Activated naive CD4-positive, alpha-beta T cell treated with anti-CD3 and anti-CD28 coated beads, Interleukin-2, amount 10 ng/mL, durations not matched to agents 7 days and 5 days (primary cell): ENCODE measurements around the gene UGT2A1.

Experiments used
- CTCF ChIA-PET: fragments of 350-600 bp; sonication (Branson Sonifier 250); formaldehyde crosslinking; loops from one replicate; lab custom pipeline; 2021; ENCODE audit warnings: antibody characterized with exemption; lab: Charles Lee
- DNase-seq: peaks from one replicate; pipeline ENCODE4 v3.0.0-alpha.2; 2020
- H3K27ac Mint-ChIP-seq: one replicate; pipeline ENCODE4 v1.8.0; 2021; ENCODE audit warnings: mild to moderate bottlenecking, moderate library complexity, mixed read lengths
- H3K27me3 Mint-ChIP-seq: one replicate; pipeline ENCODE4 v1.8.0; 2021; ENCODE audit warnings: mild to moderate bottlenecking, mixed read lengths
- H3K36me3 Mint-ChIP-seq: one replicate; pipeline ENCODE4 v1.8.0; 2021; ENCODE audit warnings: mixed read lengths
- H3K4me1 Mint-ChIP-seq: one replicate; pipeline ENCODE4 v1.8.0; 2021; ENCODE audit warnings: mixed read lengths
- H3K4me3 Mint-ChIP-seq: one replicate; pipeline ENCODE4 v1.8.0; 2021; ENCODE audit warnings: mild to moderate bottlenecking, moderate library complexity, mixed read lengths
- H3K9me3 Mint-ChIP-seq: one replicate; pipeline ENCODE4 v1.8.0; 2021; ENCODE audit warnings: mixed read lengths

The UGT2A1 gene

GRCh38 chr4:69640289-69640688, 12.8 kb downstream of the UGT2A1 start:
- CTCF ChIA-PET = no interaction called here

DNA sequence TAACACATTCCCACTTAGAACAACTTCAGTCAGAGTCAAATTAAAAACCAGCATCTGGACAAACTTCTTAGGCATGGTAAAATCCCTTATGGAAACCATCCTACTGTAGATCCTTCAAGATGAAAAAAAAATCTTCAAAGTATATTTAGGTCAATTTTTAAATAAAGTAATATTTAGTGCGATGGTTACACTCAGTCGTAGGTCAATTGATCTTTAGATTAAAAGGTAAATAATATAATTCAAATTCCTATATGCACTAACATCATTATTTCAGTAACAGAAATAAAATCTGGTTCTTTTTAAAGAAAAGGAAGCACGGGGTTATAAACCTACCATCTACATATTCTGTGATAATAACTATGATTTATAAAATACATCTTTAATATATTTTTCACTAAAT, 13.5 kb downstream of the UGT2A1 start, which contains the start of gene UGT2A2:
UGT2A2 (minus strand) TSS at position 101 of the 400 bp plus-strand sequence; CDS start at position 99, 2 bp downstream.
- DNase-seq = no peak
- CTCF ChIA-PET = no interaction called here
- Mint-ChIP-seq H3K4me3 (no peak within 1 kb of the TSS), H3K4me1 (no peaks in the 10 kb centered on the region), H3K36me3 (no peaks in the 10 kb centered on the region), H3K27ac (no peak within 1 kb of the TSS), H3K27me3 (no peaks in the 10 kb centered on the region), H3K9me3 (no peaks in the 10 kb centered on the region)

More at GRCh38 chr4:69640289-69640688, 12.8 kb downstream of the UGT2A1 start:
- no peaks in the 10 kb centered on the region for H3K4me1 Mint-ChIP-seq
- H3K9me3 Mint-ChIP-seq = no peaks in the 10 kb centered on the region
- H3K36me3 Mint-ChIP-seq = no peaks in the 10 kb centered on the region
- DNase-seq = no peak
- no peak overlapping the region for H3K27ac Mint-ChIP-seq
- H3K27me3 Mint-ChIP-seq = no peaks in the 10 kb centered on the region
- no peak overlapping the region for H3K4me3 Mint-ChIP-seq

- CTCF ChIA-PET = no interaction called here
- Mint-ChIP-seq H3K4me1 (no peaks in the 10 kb centered on the region), H3K4me3 (no peak overlapping the region), H3K9me3 (peaks cover 3% of the 10 kb centered on the region), H3K27me3 (no peaks in the 10 kb centered on the region), H3K36me3 (no peaks in the 10 kb centered on the region), H3K27ac (no peak overlapping the region)
- no peak for DNase-seq
These were observed 35.9 kb downstream of the UGT2A1 start for GRCh38 chr4:69617083-69617694.

DNA sequence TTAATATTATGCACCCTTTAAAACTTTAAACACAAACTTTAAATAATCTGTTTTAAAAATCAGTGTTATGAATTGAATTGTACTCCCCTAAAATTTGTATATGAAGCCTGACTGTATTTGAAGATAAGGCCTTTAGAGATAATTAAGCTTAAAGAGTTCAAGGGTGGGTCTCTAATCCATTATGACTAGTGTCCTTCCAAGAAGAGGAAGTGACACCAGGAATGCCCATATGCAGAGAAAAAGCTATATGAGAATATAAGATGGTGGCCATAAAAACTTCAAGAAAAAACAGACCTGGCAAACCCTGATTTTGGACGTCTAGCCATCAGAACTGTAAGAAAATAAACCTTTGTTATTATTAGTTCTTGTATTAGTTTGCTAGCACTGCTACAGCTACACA, 42.6 kb downstream of the UGT2A1 start:
- Mint-ChIP-seq H3K4me1 (no peaks in the 10 kb centered on the region), H3K27ac (no peak overlapping the region), H3K27me3 (no peaks in the 10 kb centered on the region), H3K4me3 (no peak overlapping the region), H3K9me3 (peaks cover 1% of the 10 kb centered on the region), H3K36me3 (no peaks in the 10 kb centered on the region)
- no peak for DNase-seq
- CTCF ChIA-PET = no interaction called here

GRCh38 chr4:69601065-69601464, 52.0 kb downstream of the UGT2A1 start:
- Mint-ChIP-seq H3K4me3 (no peak overlapping the region), H3K27me3 (no peaks in the 10 kb centered on the region), H3K36me3 (no peaks in the 10 kb centered on the region), H3K27ac (no peak overlapping the region), H3K9me3 (no peaks in the 10 kb centered on the region), H3K4me1 (no peaks in the 10 kb centered on the region)
- DNase-seq = no peak
- CTCF ChIA-PET = no interaction called here

DNA sequence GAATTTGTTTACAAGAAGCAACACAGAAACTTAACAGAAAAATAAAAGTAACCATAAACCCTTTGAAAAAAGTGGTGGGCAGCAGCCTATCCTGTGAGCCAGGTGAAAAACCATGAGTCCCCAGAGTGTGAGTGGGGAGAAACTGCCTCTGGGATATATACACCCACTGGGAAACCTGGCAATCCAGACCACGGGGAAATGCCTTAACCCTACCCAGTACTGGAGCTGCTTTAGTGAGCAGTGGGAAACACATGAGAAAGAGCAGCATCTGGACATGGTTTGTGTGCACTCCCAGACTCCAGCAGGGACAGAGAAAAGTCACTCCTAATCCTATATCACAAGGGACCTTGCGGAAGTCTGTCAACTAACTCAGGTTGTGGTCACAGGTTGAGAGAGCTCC, 53.0 kb downstream of the UGT2A1 start:
- no peaks in the 10 kb centered on the region for H3K4me1 Mint-ChIP-seq
- no peak overlapping the region for H3K4me3 Mint-ChIP-seq
- no peaks in the 10 kb centered on the region for H3K9me3 Mint-ChIP-seq
- H3K27ac Mint-ChIP-seq = no peak overlapping the region
- DNase-seq = no peak
- H3K36me3 Mint-ChIP-seq = no peaks in the 10 kb centered on the region
- no peaks in the 10 kb centered on the region for H3K27me3 Mint-ChIP-seq
- CTCF ChIA-PET = no interaction called here

DNA sequence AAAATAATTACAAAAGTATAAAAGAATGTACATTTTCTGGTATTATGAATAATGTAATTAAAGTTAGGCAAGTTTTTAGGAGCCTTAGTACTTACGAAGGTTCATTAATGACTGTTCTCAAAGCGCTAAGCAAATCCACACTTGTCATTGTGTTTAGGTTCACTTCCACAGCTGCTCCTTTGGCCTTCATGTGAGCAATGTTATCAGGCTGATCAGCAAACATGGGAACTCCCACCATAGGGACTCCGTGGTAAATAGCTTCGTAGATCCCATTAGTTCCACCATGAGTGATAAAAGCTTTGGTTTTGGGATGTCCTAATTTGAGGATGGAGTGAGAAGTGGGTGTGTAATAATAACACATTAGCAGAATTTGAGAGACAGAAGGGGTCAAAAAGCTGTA, 58.7 kb downstream of the UGT2A1 start:
- no peaks in the 10 kb centered on the region for H3K9me3 Mint-ChIP-seq
- CTCF ChIA-PET = no interaction called here
- no peak overlapping the region for H3K27ac Mint-ChIP-seq
- H3K4me1 Mint-ChIP-seq = no peaks in the 10 kb centered on the region
- no peak overlapping the region for H3K4me3 Mint-ChIP-seq
- no peaks in the 10 kb centered on the region for H3K36me3 Mint-ChIP-seq
- H3K27me3 Mint-ChIP-seq = no peaks in the 10 kb centered on the region
- DNase-seq = no peak

DNA sequence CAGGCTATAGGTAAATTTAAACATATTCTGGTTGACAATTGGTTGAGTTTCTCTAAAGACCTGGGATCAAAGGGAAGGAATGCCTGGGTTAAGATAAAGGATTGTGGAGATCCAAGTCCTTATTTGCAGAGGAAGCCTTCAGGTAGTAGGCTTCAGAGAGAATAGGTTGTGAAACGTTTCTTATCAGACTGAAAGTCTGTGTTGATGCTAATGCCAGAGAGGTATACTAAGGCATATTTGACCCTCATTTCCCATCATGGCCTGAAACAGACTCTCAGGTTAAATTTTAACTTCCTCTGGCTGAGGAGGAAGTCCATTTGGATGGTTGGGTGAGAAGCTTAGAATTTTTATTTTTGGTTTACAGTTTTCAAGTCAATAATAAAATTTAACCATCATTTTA, 61.7 kb downstream of the UGT2A1 start:
- CTCF ChIA-PET = no interaction called here
- H3K9me3 Mint-ChIP-seq = no peaks in the 10 kb centered on the region
- DNase-seq = no peak

GRCh38 chr4:69589884-69590283, 63.2 kb downstream of the UGT2A1 start:
- no peak overlapping the region for H3K4me3 Mint-ChIP-seq
- no peaks in the 10 kb centered on the region for H3K4me1 Mint-ChIP-seq
- H3K36me3 Mint-ChIP-seq = no peaks in the 10 kb centered on the region
- no peak for DNase-seq
- no peak overlapping the region for H3K27ac Mint-ChIP-seq
- H3K9me3 Mint-ChIP-seq = no peaks in the 10 kb centered on the region
- CTCF ChIA-PET = no interaction called here
- H3K27me3 Mint-ChIP-seq = no peaks in the 10 kb centered on the region

More for the DNA sequence above, 61.7 kb downstream of the UGT2A1 start:
- Mint-ChIP-seq H3K27ac (no peak overlapping the region), H3K27me3 (no peaks in the 10 kb centered on the region), H3K36me3 (no peaks in the 10 kb centered on the region), H3K4me1 (no peaks in the 10 kb centered on the region), H3K4me3 (no peak overlapping the region)

DNA sequence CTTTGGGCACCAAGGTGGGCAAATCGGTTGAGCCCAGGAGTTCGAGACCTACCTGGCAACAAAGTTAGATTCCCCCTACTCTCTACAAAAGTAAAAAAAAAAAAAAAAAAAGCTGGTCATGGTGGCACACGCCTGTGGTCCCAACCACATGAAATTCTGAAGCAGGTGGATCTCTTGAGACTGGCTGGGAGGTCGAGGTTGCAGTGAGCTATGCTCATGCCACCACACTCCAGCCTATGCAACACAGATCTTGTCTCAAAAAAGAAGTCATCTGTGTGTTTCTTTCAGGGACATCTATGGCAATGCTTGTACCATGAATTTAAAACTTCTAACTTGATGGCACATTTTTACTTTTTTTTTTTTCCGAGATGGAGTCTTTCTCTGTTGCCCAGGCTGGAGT, 68.9 kb downstream of the UGT2A1 start:
- Mint-ChIP-seq H3K36me3 (no peaks in the 10 kb centered on the region), H3K4me1 (no peaks in the 10 kb centered on the region), H3K9me3 (no peaks in the 10 kb centered on the region), H3K27me3 (no peaks in the 10 kb centered on the region), H3K4me3 (no peak overlapping the region), H3K27ac (no peak overlapping the region)
- CTCF ChIA-PET = interaction anchor here (0.6 kb wide), 1 partner anchor 1947 kb away, joined by 3 read pairs; no protein-coding TSS in a partner anchor
- no peak for DNase-seq

DNA sequence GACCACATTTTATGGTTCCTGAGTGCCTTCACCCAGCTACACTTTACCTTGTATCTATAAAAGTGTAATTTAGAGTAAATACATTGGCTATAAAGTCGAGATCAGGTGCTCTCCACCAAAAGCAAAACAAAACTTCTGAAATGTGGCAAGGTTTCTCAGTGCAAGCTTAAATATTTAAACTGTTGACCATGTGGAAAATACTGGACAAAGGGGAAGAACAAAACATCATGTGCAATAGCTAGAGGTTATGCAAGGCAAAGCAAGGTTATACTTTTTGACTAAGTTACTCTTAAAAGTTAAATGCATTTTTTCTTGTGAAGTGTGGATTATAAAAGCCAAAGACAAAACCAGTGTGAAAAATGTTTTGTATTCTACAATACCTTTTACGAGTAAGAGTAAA, 69.5 kb downstream of the UGT2A1 start:
- no peak for DNase-seq
- Mint-ChIP-seq H3K4me1 (no peaks in the 10 kb centered on the region), H3K36me3 (no peaks in the 10 kb centered on the region), H3K9me3 (no peaks in the 10 kb centered on the region), H3K27ac (no peak overlapping the region), H3K27me3 (no peaks in the 10 kb centered on the region), H3K4me3 (no peak overlapping the region)
- CTCF ChIA-PET = interaction anchor here (0.5 kb wide), 1 partner anchor 11 kb away, joined by 3 read pairs; no protein-coding TSS in a partner anchor

GRCh38 chr4:69577245-69577644, 75.8 kb downstream of the UGT2A1 start:
- CTCF ChIA-PET = no interaction called here
- no peaks in the 10 kb centered on the region for H3K4me1 Mint-ChIP-seq
- H3K36me3 Mint-ChIP-seq = no peaks in the 10 kb centered on the region
- no peaks in the 10 kb centered on the region for H3K9me3 Mint-ChIP-seq
- no peak for DNase-seq
- H3K27ac Mint-ChIP-seq = no peak overlapping the region
- no peaks in the 10 kb centered on the region for H3K27me3 Mint-ChIP-seq
- H3K4me3 Mint-ChIP-seq = no peak overlapping the region

- DNase-seq = no peak
- H3K4me1 Mint-ChIP-seq = no peaks in the 10 kb centered on the region
- H3K27ac Mint-ChIP-seq = no peak overlapping the region
- CTCF ChIA-PET = no interaction called here
- no peaks in the 10 kb centered on the region for H3K36me3 Mint-ChIP-seq
- no peaks in the 10 kb centered on the region for H3K27me3 Mint-ChIP-seq
- H3K4me3 Mint-ChIP-seq = no peak overlapping the region
- H3K9me3 Mint-ChIP-seq = no peaks in the 10 kb centered on the region
These were observed 76.7 kb downstream of the UGT2A1 start for GRCh38 chr4:69576251-69576877.

DNA sequence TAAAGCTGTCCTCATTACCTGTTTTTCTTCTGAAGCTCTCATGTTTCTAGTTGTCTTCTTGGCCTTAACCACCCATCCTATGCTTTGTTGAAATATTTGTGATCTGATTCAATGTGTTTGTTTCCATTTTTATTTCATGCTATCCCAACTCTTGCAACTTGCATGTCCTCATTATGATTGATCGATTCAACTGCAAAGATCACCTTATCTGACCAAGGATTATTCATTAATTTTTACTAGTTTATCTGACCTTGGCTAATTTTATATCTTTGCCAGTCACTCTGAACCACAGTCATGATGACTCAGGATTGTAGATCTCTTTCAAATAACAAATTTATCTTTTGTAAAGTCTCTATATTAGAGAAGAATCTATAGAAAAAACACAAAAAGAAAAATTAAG, 84.3 kb downstream of the UGT2A1 start:
- no peaks in the 10 kb centered on the region for H3K36me3 Mint-ChIP-seq
- CTCF ChIA-PET = no interaction called here
- H3K27me3 Mint-ChIP-seq = no peaks in the 10 kb centered on the region
- no peak overlapping the region for H3K27ac Mint-ChIP-seq
- H3K4me3 Mint-ChIP-seq = no peak overlapping the region
- no peak for DNase-seq
- H3K4me1 Mint-ChIP-seq = no peaks in the 10 kb centered on the region
- H3K9me3 Mint-ChIP-seq = no peaks in the 10 kb centered on the region

GRCh38 chr4:69563424-69563823, 89.6 kb downstream of the UGT2A1 start:
- Mint-ChIP-seq H3K36me3 (no peaks in the 10 kb centered on the region), H3K4me1 (no peaks in the 10 kb centered on the region), H3K4me3 (no peak overlapping the region), H3K27me3 (no peaks in the 10 kb centered on the region), H3K27ac (no peak overlapping the region), H3K9me3 (no peaks in the 10 kb centered on the region)
- DNase-seq = no peak
- CTCF ChIA-PET = no interaction called here
